ENCODE measurements around the gene CA4. TPM values are rescaled to one million over a fixed set of nuclear protein-coding genes. Genes with fewer than 3 reads are reported as not detected.

Gene CA4
- total and polyA plus RNA-seq, 10 of the 15 experiments (the other 5 are each of a cell fraction or from before 2014, with no cell fraction given) = 0.13 to 0.31 TPM; not detected in 8

GRCh38 chr17:60127068-60128064, 22.4 kb upstream of the CA4 start:
- Histone ChIP-seq H3K27ac (ENCODE audit: control insufficient read depth, insufficient read depth) (no peak overlapping the region), H3K27me3 (replicated peaks in 1 of 2; ENCODE audit: control insufficient read depth in 2 of 2, insufficient read depth in 2 of 2, low read length in 1 of 2) (no peaks in the 10 kb centered on the region), H3K4me3 (no peak overlapping the region), H3K79me2 (ENCODE audit: control insufficient read depth, insufficient read depth, low read length) (no peaks in the 10 kb centered on the region), H3K9me3 (replicated peaks; ENCODE audit: control insufficient read depth, insufficient read depth, low read length) (no peaks in the 10 kb centered on the region), H3K9ac (ENCODE audit: control insufficient read depth, insufficient read depth, low read length) (no peak overlapping the region), H3K4me1 (ENCODE audit: control insufficient read depth, insufficient read depth, low read length) (no peaks in the 10 kb centered on the region), H2AFZ (ENCODE audit: control insufficient read depth, low read depth, low read length) (no peak overlapping the region), H3K36me3 (ENCODE audit: control insufficient read depth in 2 of 2, insufficient read depth in 2 of 2, low read length in 1 of 2) (no peaks in the 10 kb centered on the region), H3K4me2 (ENCODE audit: control insufficient read depth, insufficient read depth) (no peak overlapping the region), H4K20me1 (ENCODE audit: control insufficient read depth, insufficient read depth) (no peaks in the 10 kb centered on the region)
- in situ Hi-C loops (cut with MboI) = loop anchor here (25.0 kb wide), 1 partner anchor 510 kb away; no protein-coding TSS in a partner anchor
- DNase-seq (ENCODE audit: low read depth, low spot score) = no peak
- 64% methylated on average over 14 of the region's 14 CpGs for WGBS (ENCODE audit: insufficient coverage, insufficient replicate concordance, low lambda C conversion rate, missing lambda C conversion rate)
- intact Hi-C loops (cut with micrococcal nuclease; ENCODE audit: unreplicated experiment) = no loop called here
- ChIA-PET CTCF (interaction anchor here (1.2 kb wide), 1 partner anchor 15 kb away, joined by 7 read pairs; no protein-coding TSS in a partner anchor), SMC1A (ENCODE audit: uncharacterized antibody, unreplicated experiment) (no interaction called here), RAD21 (ENCODE audit: unreplicated experiment) (no interaction called here), POLR2A (no interaction called here)
- FAIRE-seq = no peak
- BruUV-seq (replicated peaks) = no TSS peak
- no peak for ATAC-seq
- TF ChIP-seq RB1 (IDR thresholded peaks at IDR 0.05; ENCODE audit: borderline replicate concordance) (no peak), JUNB (IDR thresholded peaks at IDR 0.05) (no peak), NR2F1 (conservative IDR thresholded peaks at IDR 0.05) (no peak), EGR1 (IDR thresholded peaks at IDR 0.05; ENCODE audit: borderline replicate concordance in 1 of 2, low read depth in 2 of 2, low read length in 2 of 2) (no peak), MXI1 (IDR thresholded peaks at IDR 0.05; ENCODE audit: low read depth, low read length) (no peak), BCL3 (IDR thresholded peaks at IDR 0.05; ENCODE audit: borderline replicate concordance, insufficient read depth, low read depth, low read length, poor library complexity, severe bottlenecking) (no peak), IRF5 (IDR thresholded peaks at IDR 0.05; ENCODE audit: borderline replicate concordance) (no peak), GATAD2B (conservative IDR thresholded peaks at IDR 0.05; ENCODE audit: low read depth) (no peak), FOS (IDR thresholded peaks at IDR 0.05; ENCODE audit: borderline replicate concordance, extremely low read depth, insufficient read length) (no peak), BCL11A (IDR thresholded peaks at IDR 0.05; ENCODE audit: low read depth, low read length) (no peak), ZSCAN29 (IDR thresholded peaks at IDR 0.05) (no peak), CBFB (IDR thresholded peaks at IDR 0.05; ENCODE audit: low read depth) (no peak), TCF12 (IDR thresholded peaks at IDR 0.05; ENCODE audit: low read depth, low read length) (no peak), RCOR1 (conservative IDR thresholded peaks at IDR 0.05; ENCODE audit: low read depth, low read length) (no peak)
- TF ChIP-seq, protein P1, sequence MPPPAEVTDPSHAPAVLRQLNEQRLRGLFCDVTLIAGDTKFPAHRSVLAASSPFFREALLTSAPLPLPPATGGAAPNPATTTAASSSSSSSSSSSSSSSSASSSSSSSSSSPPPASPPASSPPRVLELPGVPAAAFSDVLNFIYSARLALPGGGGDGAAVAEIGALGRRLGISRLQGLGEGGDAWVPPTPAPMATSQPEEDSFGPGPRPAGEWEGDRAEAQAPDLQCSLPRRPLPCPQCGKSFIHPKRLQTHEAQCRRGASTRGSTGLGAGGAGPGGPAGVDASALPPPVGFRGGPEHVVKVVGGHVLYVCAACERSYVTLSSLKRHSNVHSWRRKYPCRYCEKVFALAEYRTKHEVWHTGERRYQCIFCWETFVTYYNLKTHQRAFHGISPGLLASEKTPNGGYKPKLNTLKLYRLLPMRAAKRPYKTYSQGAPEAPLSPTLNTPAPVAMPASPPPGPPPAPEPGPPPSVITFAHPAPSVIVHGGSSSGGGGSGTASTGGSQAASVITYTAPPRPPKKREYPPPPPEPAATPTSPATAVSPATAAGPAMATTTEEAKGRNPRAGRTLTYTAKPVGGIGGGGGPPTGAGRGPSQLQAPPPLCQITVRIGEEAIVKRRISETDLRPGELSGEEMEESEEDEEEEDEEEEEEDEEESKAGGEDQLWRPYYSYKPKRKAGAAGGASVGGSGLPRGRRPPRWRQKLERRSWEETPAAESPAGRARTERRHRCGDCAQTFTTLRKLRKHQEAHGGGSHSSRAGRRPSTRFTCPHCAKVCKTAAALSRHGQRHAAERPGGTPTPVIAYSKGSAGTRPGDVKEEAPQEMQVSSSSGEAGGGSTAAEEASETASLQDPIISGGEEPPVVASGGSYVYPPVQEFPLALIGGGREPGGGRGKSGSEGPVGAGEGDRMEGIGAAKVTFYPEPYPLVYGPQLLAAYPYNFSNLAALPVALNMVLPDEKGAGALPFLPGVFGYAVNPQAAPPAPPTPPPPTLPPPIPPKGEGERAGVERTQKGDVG (CRISPR knock-in tag; IDR thresholded peaks at IDR 0.05) = no peak
